ENCODE measurements around the gene KCNQ1. TPM values are rescaled to one million over a fixed set of nuclear protein-coding genes. Genes with fewer than 3 reads are reported as not detected.

Gene KCNQ1
- total and polyA plus RNA-seq, 2 of the 13 experiments (the other 11 are each of a cell fraction or from before 2014, with no cell fraction given): 0.02 to 0.08 TPM

- TF ChIP-seq ELK4 (CRISPR knock-in tag; IDR thresholded peaks at IDR 0.05; ENCODE audit: borderline replicate concordance) (no peak), DNMT3B (CRISPR knock-in tag; conservative IDR thresholded peaks at IDR 0.05) (no peak), TBP (CRISPR knock-in tag; IDR thresholded peaks at IDR 0.05) (no peak), PBX3 (CRISPR knock-in tag; IDR thresholded peaks at IDR 0.05; ENCODE audit: borderline replicate concordance) (no peak), ZZZ3 (CRISPR knock-in tag; IDR thresholded peaks at IDR 0.05; ENCODE audit: borderline replicate concordance) (no peak), TMF1 (CRISPR knock-in tag; IDR thresholded peaks at IDR 0.05; ENCODE audit: low read depth) (no peak), FLYWCH1 (CRISPR knock-in tag; IDR thresholded peaks at IDR 0.05) (no peak), NFATC3 (CRISPR knock-in tag; IDR thresholded peaks at IDR 0.05) (no peak), MIXL1 (CRISPR knock-in tag; IDR thresholded peaks at IDR 0.05) (no peak), HIVEP1 (CRISPR knock-in tag; IDR thresholded peaks at IDR 0.05) (no peak), ZNF333 (CRISPR knock-in tag; IDR thresholded peaks at IDR 0.05; ENCODE audit: borderline replicate concordance) (no peak), ZNF670 (CRISPR knock-in tag; IDR thresholded peaks at IDR 0.05; ENCODE audit: borderline replicate concordance) (no peak), CCDC6 (CRISPR knock-in tag; IDR thresholded peaks at IDR 0.05) (no peak), FOXM1 (CRISPR knock-in tag; IDR thresholded peaks at IDR 0.05) (no peak), MIER3 (CRISPR knock-in tag; IDR thresholded peaks at IDR 0.05; ENCODE audit: borderline replicate concordance) (no peak), HINFP (CRISPR knock-in tag; IDR thresholded peaks at IDR 0.05; ENCODE audit: low read depth) (no peak), RAD51 (IDR thresholded peaks at IDR 0.05; ENCODE audit: borderline replicate concordance) (no peak), SRY (CRISPR knock-in tag; IDR thresholded peaks at IDR 0.05) (no peak), ZKSCAN8 (CRISPR knock-in tag; IDR thresholded peaks at IDR 0.05; ENCODE audit: borderline replicate concordance) (no peak), KAT7 (CRISPR knock-in tag; IDR thresholded peaks at IDR 0.05; ENCODE audit: borderline replicate concordance) (no peak), MXI1 (IDR thresholded peaks at IDR 0.05; ENCODE audit: borderline replicate concordance, low read depth, low read length) (no peak; the same call in 2 of the 3 replicates), ZNF781 (CRISPR knock-in tag; IDR thresholded peaks at IDR 0.05; ENCODE audit: borderline replicate concordance, not compliant biosample characterization) (no peak), ZFP37 (CRISPR knock-in tag; IDR thresholded peaks at IDR 0.05; ENCODE audit: borderline replicate concordance) (no peak), RARG (CRISPR knock-in tag; IDR thresholded peaks at IDR 0.05; ENCODE audit: low read depth) (no peak)
These were observed 394.7 kb downstream of the KCNQ1 start (continued) for GRCh38 chr11:2839395-2839943.

All from HepG2 (cell line).